A549 (cell line): ENCODE results near the gene ZNF511.

Experiments
- ATOH8 ChIP-seq: fragments of 250-450 bp; sonication (Bioruptor Pico); IDR thresholded peaks from 2 replicates; pipeline ENCODE4 v1.5.0; 2020; ENCODE audit warnings: low read depth, mild to moderate bottlenecking, moderate library complexity
- CEBPB ChIP-seq, 2 experiments: fragments of >200 bp in 1 of 2; sonication (Bioruptor Twin) in 1 of 2; formaldehyde crosslinking in 1 of 2; IDR thresholded peaks; 2 replicates each; pipeline ENCODE4 v1.6.1; 2012 to 2016
- CTCF ChIP-seq: fragments of >200 bp; sonication (Bioruptor Twin); formaldehyde crosslinking; IDR thresholded peaks from 3 replicates; pipeline ENCODE4 v1.5.1; 2016
- HMGXB4 ChIP-seq: fragments of 250-450 bp; sonication (Bioruptor Pico); IDR thresholded peaks from 2 replicates; pipeline ENCODE4 v1.5.0; 2021; ENCODE audit warnings: mild to moderate bottlenecking, moderate library complexity, borderline replicate concordance
- MAFK ChIP-seq: fragments of 450-650 bp; IDR thresholded peaks from 2 replicates; pipeline ENCODE4 v1.6.1; 2014; ENCODE audit not compliant: partially characterized antibody
- MAX ChIP-seq: IDR thresholded peaks from 2 replicates; pipeline ENCODE4 v1.6.1; 2012
- POLR2AphosphoS2 ChIP-seq: conservative IDR thresholded peaks from 2 replicates; pipeline ENCODE4 v1.6.1; 2012; ENCODE audit warnings: low read length, improper control_type of control experiment, inconsistent platforms
- RCOR1 ChIP-seq: fragments of 150-350 bp; IDR thresholded peaks from 2 replicates; pipeline ENCODE4 v1.6.1; 2014; ENCODE audit warnings: antibody characterized with exemption, low read length, low read depth
- REST ChIP-seq: fragments of 200-600 bp; sonication (generic); IDR thresholded peaks from 2 replicates; pipeline ENCODE4 v1.6.1; 2016; ENCODE audit warnings: antibody characterized with exemption, mild to moderate bottlenecking, moderate library complexity
- RFX5 ChIP-seq: fragments of 450-650 bp; IDR thresholded peaks from 2 replicates; pipeline ENCODE4 v1.7.1; 2014; ENCODE audit warnings: antibody characterized with exemption, mild to moderate bottlenecking, moderate library complexity
- TP53 ChIP-seq: fragments of 250-450 bp; sonication (Bioruptor Pico); IDR thresholded peaks from 2 replicates; pipeline ENCODE4 v1.5.0; 2021; ENCODE audit warnings: mild to moderate bottlenecking, moderate library complexity

GRCh38 chr10:133318494-133319127 lies 9.9 kb downstream of the ZNF511 start:
- TF ChIP-seq HMGXB4 (CRISPR knock-in tag) (0 out of 2 replicates have a peak, but pooled peaks have one; percentile 24), MAX (peak; percentile 81), ATOH8 (CRISPR knock-in tag) (no peak), CTCF (peak; percentile 74), REST (no peak), CEBPB (IDR thresholded peaks at IDR 0.05) (no peak), POLR2AphosphoS2 (no peak), MAFK (no peak), TP53 (CRISPR knock-in tag) (no peak), RFX5 (0 out of 2 replicates have a peak, but pooled peaks have one; percentile 40), RCOR1 (no peak)
